ENCODE results near the gene CLEC10A. TPM values are rescaled to one million over a fixed set of nuclear protein-coding genes. Genes with fewer than 3 reads are reported as not detected.

The CLEC10A gene
- total and polyA plus RNA-seq, 10 of the 15 experiments (the other 5 are each of a cell fraction or from before 2014, with no cell fraction given): not detected

- no TSS peak for BruUV-seq (replicated peaks)
- DNase-seq (ENCODE audit: low read depth, low spot score) (no peak), ATAC-seq (no peak), FAIRE-seq (no peak)
- RAD21 ChIA-PET (ENCODE audit: unreplicated experiment): no interaction called here
- in situ Hi-C loops (cut with MboI): no loop called here
- no peaks in the 10 kb centered on the region for H3K9me3 ChIP-seq (replicated peaks; ENCODE audit: control insufficient read depth, insufficient read depth, low read length)
- WGBS (ENCODE audit: insufficient coverage, insufficient replicate concordance, low lambda C conversion rate, missing lambda C conversion rate): 66% methylated on average over 13 of the region's 13 CpGs
- CTCF ChIA-PET: interaction anchor here (0.8 to 1.5 kb wide), 4 partner anchors 11 to 53 kb away, joined by 3 to 4 read pairs (median 3); no protein-coding TSS in a partner anchor
- SMC1A ChIA-PET (ENCODE audit: uncharacterized antibody, unreplicated experiment): interaction anchor here (1.1 to 1.2 kb wide), 2 partner anchors 34 to 44 kb away, joined by 3 to 4 read pairs; no protein-coding TSS in a partner anchor
- POLR2A ChIA-PET: no interaction called here
- no peak overlapping the region for H3K4me2 ChIP-seq (ENCODE audit: control insufficient read depth, insufficient read depth)
- H3K36me3 ChIP-seq (ENCODE audit: control insufficient read depth in 2 of 2, insufficient read depth in 2 of 2, low read length in 1 of 2): no peaks in the 10 kb centered on the region
- no peak overlapping the region for H3K27ac ChIP-seq (ENCODE audit: control insufficient read depth, insufficient read depth)
- TF ChIP-seq EP300 (IDR thresholded peaks at IDR 0.05; ENCODE audit: borderline replicate concordance in 1 of 2, control insufficient read depth in 1 of 2, low read depth in 2 of 2, low read length in 2 of 2) (no peak), PRDM15 (CRISPR knock-in tag; IDR thresholded peaks at IDR 0.05) (no peak), STAT3 (IDR thresholded peaks at IDR 0.05; ENCODE audit: low read depth, low read length) (no peak), BACH1 (IDR thresholded peaks at IDR 0.05; ENCODE audit: borderline replicate concordance) (no peak), CEBPB (IDR thresholded peaks at IDR 0.05; ENCODE audit: borderline replicate concordance in 1 of 2, low read depth in 2 of 2, low read length in 2 of 2) (no peak), SREBF1 (IDR thresholded peaks at IDR 0.05; ENCODE audit: low read length) (no peak)
- H2AFZ ChIP-seq (ENCODE audit: control insufficient read depth, low read depth, low read length): no peak overlapping the region
- intact Hi-C loops (cut with micrococcal nuclease; ENCODE audit: unreplicated experiment): no loop called here
- no peak overlapping the region for H3K4me3 ChIP-seq
- H4K20me1 ChIP-seq (ENCODE audit: control insufficient read depth, insufficient read depth): no peaks in the 10 kb centered on the region
- H3K79me2 ChIP-seq (ENCODE audit: control insufficient read depth, insufficient read depth, low read length): no peaks in the 10 kb centered on the region
- no peaks in the 10 kb centered on the region; a peak in 1 of 4 replicates for H3K27me3 ChIP-seq (replicated peaks in 1 of 2; ENCODE audit: control insufficient read depth in 2 of 2, insufficient read depth in 2 of 2, low read length in 1 of 2)
- no peak overlapping the region for H3K9ac ChIP-seq (ENCODE audit: control insufficient read depth, insufficient read depth, low read length)
- peaks cover 18% of the 10 kb centered on the region for H3K4me1 ChIP-seq (ENCODE audit: control insufficient read depth, insufficient read depth, low read length)
Observed at GRCh38 chr17:7098802-7099459, 18.9 kb upstream of the CLEC10A start.
